IPS-18a (cell line): ENCODE results near the gene ITGB1.

Experiments used
- H3K27ac ChIP-seq: one replicate; pipeline ENCODE4 v1.5.1; 2013; ENCODE audit warnings: low read length
- H3K27me3 ChIP-seq: one replicate; pipeline ENCODE4 v1.6.1; 2013; ENCODE audit warnings: mild to moderate bottlenecking, low read length; ENCODE audit not compliant: control insufficient read depth, insufficient read depth
- H3K36me3 ChIP-seq: one replicate; pipeline ENCODE4 v1.6.1; 2013; ENCODE audit warnings: low read depth, low read length; ENCODE audit not compliant: control insufficient read depth
- H3K4me1 ChIP-seq: one replicate; pipeline ENCODE4 v1.6.1; 2013; ENCODE audit warnings: low read depth, low read length; ENCODE audit not compliant: control insufficient read depth
- H3K4me3 ChIP-seq: one replicate; pipeline ENCODE4 v1.5.1; 2013; ENCODE audit warnings: low read length
- H3K9ac ChIP-seq: one replicate; pipeline ENCODE4 v1.6.1; 2013; ENCODE audit warnings: mild to moderate bottlenecking, low read length, moderate library complexity
- H3K9me3 ChIP-seq: one replicate; pipeline ENCODE4 v1.6.1; 2013; ENCODE audit warnings: low read depth, low read length; ENCODE audit not compliant: control insufficient read depth

The ITGB1 gene

DNA sequence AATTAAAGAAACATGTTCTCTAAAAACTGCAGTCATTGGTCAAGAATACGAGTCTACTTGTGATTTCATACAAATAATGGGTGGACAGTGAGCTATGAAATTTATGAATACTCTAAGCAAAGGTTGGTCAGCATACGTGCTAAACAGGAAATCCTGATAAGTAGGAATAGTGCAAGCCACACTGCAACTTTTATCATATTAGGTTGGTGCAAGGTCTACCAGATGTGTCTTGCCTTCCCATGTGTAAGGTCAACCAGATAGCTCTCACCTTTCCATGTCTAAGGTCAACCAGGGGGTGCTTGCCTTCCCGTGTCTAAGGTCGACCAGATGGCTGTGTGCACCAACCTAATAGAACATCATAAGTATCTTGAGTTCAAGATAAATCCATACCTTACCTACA is 2.0 kb upstream of the ITGB1 start:
- Histone ChIP-seq H3K27ac (no peak overlapping the region), H3K27me3 (no peaks in the 10 kb centered on the region), H3K4me3 (peak overlapping the region; percentile 91), H3K36me3 (no peaks in the 10 kb centered on the region), H3K9me3 (no peaks in the 10 kb centered on the region), H3K9ac (no peak overlapping the region), H3K4me1 (peaks cover 56% of the 10 kb centered on the region)

DNA sequence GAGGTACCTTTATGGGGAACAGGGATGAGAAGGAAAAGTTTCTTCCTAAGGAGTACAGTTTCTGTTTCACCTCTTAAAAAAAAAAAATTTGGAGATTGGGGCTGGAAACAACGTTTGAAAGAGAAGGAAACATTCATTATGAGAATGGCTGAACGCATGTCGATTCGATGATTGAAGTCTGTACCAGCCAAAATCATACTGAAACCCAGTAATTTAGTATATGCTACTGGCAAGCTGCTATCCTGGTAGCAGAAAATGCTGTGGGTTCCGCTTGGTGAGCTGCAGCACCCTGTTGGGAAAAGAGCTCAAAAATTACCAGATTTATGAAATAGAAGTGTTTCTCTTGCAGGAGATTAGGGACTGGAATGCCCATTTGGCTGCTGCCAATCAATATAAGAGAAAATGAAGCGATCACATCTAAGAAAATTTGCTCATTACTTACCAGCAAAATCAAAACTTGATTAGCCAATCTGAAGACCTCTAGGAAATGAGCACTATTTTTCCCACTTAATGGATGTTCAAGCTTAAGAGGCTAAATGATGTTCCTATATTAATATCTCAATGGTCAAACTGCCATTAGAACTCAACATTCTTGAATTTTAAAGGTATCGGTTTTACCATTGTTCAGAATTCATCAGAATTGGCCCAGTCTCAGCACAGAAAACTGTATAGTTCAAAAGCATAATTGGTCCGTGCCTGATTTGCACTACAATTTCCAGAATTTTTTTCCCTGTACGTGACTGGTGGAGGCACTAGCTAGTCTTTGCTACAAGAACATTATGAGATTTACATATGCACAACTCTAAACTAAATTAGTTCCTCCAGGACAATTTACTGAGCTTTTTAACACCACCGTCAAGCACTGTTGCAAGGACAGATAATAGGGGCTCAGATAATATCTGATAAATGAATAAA is 1.2 kb upstream of the ITGB1 start:
- no peaks in the 10 kb centered on the region for H3K9me3 ChIP-seq
- H3K9ac ChIP-seq, result peak overlapping the region; percentile 99
- peaks cover 63% of the 10 kb centered on the region for H3K4me1 ChIP-seq
- H3K27me3 ChIP-seq, result no peaks in the 10 kb centered on the region
- peak overlapping the region; percentile 99 for H3K27ac ChIP-seq
- H3K4me3 ChIP-seq, result peak overlapping the region; percentile 91
- no peaks in the 10 kb centered on the region for H3K36me3 ChIP-seq

DNA sequence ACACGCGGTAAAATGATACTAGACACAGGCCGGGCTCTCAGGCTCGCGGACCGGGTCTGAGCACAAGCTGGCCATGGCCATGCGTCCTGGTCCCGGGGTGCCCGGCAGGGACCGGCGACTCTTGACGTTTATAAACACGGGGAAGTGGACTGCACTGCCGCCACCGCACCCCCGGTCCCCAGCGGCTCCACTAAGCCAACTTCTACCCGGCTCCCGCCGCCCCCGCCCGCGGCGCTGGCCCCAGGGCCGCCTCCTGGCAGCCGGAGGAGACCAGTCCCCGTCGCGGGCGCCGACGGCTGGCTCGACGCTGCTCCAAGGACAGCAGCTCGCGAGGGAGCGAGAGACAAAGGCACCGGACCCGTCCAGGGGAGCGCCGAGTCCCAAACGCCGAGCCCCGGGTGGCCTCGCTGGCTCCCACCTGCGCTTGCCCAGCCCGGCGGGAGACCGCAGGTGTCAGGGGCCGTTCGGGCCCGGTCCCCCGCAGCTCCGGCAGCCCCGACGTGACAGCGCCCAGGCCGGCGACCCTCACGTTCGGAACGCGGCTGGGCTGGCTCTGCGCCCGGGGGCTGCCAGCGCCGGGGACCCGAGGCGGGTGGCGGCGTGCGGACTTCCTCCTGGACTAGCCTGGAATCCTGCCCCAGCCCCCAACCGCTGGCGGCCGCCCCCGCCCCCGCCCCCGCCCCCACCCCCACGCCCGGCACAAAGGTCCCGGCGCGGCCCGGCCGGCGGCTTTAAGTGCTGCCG is 517 bp downstream of the ITGB1 start:
- Histone ChIP-seq H3K27ac (no peak overlapping the region), H3K9me3 (no peaks in the 10 kb centered on the region), H3K27me3 (no peaks in the 10 kb centered on the region), H3K36me3 (peaks cover 3% of the 10 kb centered on the region), H3K4me3 (peak overlapping the region; percentile 78), H3K4me1 (peaks cover 71% of the 10 kb centered on the region), H3K9ac (peak overlapping the region; percentile 80)

DNA sequence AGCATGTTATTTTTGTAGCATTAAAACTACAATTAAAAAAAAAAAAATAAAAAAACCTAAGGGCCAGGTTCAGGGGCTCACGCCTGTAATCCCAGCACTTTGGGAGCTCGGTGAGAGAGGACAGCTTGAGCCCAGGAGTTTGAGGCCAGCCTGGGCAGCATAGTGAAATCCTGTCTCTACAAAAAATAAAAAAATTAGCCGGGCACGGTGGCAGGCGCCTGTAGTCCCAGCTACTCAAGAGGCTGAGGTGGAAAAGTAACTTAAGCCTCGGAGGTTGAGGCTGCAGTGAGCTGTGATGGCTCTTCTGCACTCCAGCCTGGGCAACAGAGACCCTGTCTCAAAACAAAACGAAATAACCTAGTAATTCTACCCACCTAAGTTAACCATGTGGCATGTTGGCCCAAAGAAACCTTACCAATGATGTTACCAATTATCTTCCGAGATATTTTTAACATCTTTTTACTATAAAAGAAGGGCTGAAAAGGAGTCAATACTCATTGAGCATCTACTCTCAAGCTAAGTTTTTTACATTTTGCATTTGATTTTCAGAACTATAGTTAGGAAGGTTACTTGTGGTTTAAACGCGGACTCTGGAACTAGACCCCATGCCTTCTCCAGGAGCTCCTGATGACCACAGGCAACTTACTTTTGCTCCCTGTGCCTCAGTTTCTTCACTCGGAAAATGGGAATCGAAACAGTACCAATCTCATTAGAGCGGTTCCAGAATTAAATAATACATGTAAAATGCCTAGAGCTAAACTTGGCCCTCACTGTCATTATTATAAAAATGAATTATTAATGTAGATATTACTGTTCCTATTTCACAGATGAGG is 1.4 kb downstream of the ITGB1 start:
- peak overlapping the region; percentile 80 for H3K9ac ChIP-seq
- H3K27me3 ChIP-seq, result no peaks in the 10 kb centered on the region
- H3K27ac ChIP-seq, result no peak overlapping the region
- H3K9me3 ChIP-seq, result no peaks in the 10 kb centered on the region
- H3K36me3 ChIP-seq, result peaks cover 3% of the 10 kb centered on the region
- peaks cover 70% of the 10 kb centered on the region for H3K4me1 ChIP-seq
- peak overlapping the region; percentile 78 for H3K4me3 ChIP-seq

DNA sequence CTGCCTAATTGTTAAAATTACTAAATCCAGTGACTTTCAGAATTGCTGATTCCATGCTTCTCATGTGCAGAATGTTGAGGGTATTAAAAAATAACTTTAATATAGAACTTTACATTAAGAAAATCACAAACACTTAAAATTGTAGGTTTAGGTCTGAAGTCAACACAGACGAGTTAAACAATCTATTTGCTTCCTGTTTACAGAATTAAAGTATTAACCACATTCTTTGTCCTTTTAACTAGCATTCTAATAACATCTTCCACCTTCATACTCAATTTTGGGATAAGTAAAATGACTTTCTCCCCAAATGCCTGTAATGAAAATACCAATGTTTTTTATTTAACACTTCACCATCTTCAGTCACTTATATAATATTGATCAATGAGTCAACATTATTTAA is 2.2 kb downstream of the ITGB1 start:
- Histone ChIP-seq H3K27ac (no peak overlapping the region), H3K27me3 (no peaks in the 10 kb centered on the region), H3K4me1 (peaks cover 75% of the 10 kb centered on the region), H3K9ac (no peak overlapping the region), H3K9me3 (no peaks in the 10 kb centered on the region), H3K36me3 (peaks cover 3% of the 10 kb centered on the region), H3K4me3 (peak overlapping the region; percentile 78)

DNA sequence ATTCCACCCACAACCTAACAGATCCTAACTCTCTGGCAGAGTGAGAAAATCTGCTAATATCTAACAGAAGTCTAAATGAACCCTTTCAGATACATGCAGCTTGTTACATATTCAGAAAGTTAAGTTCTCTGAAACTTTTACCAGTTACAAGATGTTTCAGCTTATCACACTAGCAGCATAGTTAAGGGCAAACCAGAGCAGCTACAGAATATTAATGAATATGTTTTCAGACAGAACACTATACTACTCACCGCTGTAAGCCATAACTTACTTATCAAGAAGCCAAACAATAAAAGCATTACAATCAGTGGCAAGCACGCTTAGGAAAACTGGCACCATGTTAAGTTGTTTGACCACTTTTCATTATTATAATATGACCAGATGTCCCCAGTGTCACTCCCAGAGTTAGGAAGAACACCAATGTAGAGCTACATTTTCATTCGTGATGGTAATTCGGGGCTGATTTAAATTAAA is 2.7 kb downstream of the ITGB1 start:
- H3K4me1 ChIP-seq, result peaks cover 76% of the 10 kb centered on the region
- peaks cover 3% of the 10 kb centered on the region for H3K36me3 ChIP-seq
- no peak overlapping the region for H3K27ac ChIP-seq
- peak overlapping the region; percentile 78 for H3K4me3 ChIP-seq
- H3K9me3 ChIP-seq, result no peaks in the 10 kb centered on the region
- H3K9ac ChIP-seq, result no peak overlapping the region
- H3K27me3 ChIP-seq, result no peaks in the 10 kb centered on the region

DNA sequence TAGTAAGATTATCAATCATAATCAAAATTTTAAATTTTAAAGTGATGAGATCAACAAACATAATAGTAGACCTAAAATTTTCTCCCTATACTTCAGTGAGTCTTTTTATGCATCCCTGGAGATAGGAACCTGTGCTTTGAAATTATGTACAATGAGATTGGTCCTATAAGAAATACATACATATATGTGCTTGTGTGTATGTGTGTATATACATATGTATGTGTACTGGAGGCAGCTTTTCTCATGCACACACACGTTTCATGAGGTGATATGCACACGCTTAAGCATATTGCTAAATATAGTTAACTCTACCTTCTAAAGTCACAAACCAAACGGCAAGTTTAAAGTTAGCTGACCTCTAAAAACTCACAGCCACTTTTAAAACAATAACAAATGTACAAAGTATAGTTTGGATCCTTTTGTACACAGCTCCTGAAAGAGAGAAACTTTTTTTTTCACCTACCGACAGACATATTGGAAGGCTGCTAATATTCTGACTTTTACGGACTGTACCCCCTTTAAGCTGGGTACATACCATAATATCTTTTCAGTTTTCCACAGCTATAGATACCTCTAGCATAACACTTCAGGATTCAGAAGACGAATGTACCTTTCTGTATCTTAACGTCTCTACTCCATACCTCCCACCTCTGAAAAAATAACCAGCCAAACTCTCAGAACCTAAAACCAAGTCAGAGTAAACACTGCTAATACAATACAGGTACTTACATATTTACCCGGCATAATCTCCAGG is 3.3 kb downstream of the ITGB1 start:
- Histone ChIP-seq H3K9ac (no peak overlapping the region), H3K9me3 (no peaks in the 10 kb centered on the region), H3K27me3 (no peaks in the 10 kb centered on the region), H3K4me1 (peaks cover 76% of the 10 kb centered on the region), H3K36me3 (peaks cover 3% of the 10 kb centered on the region), H3K4me3 (no peak overlapping the region), H3K27ac (no peak overlapping the region)

DNA sequence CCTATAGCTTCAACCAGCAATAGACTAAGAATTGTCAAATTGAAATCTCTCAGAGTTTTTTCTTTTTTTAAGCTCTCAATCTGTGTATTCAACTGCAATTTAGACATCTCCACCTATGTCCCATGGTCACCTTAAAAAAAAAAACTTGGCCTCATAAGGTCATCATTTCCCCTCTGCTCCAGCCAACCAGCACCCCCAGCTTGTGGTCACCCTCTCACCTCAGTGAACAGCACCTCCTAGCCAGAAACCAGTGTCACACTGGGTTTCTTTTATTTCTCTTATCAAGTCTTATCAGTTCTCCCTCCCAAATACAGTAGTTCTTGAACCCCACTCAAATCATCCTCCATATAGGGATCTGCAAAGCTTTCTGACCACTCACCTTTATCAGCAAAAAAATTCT is 4.0 kb downstream of the ITGB1 start:
- no peak overlapping the region for H3K9ac ChIP-seq
- no peaks in the 10 kb centered on the region for H3K9me3 ChIP-seq
- H3K4me1 ChIP-seq, result peaks cover 76% of the 10 kb centered on the region
- H3K27me3 ChIP-seq, result no peaks in the 10 kb centered on the region
- no peak overlapping the region for H3K27ac ChIP-seq
- peaks cover 3% of the 10 kb centered on the region for H3K36me3 ChIP-seq
- H3K4me3 ChIP-seq, result no peak overlapping the region

DNA sequence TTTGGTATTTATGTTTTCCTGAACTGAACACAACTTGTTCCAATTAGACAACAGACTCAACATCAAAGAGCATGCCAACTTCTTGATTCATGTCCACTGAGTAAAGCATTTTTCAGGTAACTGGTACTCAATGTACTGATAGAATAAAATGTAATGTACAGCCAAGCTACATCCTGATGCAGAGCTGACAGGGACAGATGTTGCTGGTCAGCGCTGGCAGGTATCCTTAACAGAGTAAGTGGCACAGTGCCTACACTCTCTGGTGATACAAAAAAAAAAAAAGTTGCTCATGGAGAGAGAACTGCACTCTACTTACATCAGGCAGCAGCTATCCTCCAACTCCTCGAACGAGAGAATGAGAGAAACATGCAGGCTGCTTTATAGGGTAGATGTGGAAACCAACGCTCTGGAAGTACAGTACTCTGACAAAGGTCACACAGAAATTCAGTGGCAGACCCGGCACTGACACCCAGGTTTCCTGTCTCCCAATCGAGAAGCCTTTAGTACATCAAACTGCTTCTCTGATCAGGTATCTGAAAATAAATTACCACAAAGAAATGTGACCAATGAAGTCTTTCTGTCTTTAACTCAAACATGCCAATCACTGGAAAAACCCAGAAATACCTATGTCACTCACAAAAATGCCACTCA is 4.6 kb downstream of the ITGB1 start:
- no peaks in the 10 kb centered on the region for H3K9me3 ChIP-seq
- H3K4me3 ChIP-seq, result no peak overlapping the region
- no peak overlapping the region for H3K27ac ChIP-seq
- peaks cover 3% of the 10 kb centered on the region for H3K36me3 ChIP-seq
- no peaks in the 10 kb centered on the region for H3K27me3 ChIP-seq
- no peak overlapping the region for H3K9ac ChIP-seq
- H3K4me1 ChIP-seq, result peaks cover 78% of the 10 kb centered on the region

DNA sequence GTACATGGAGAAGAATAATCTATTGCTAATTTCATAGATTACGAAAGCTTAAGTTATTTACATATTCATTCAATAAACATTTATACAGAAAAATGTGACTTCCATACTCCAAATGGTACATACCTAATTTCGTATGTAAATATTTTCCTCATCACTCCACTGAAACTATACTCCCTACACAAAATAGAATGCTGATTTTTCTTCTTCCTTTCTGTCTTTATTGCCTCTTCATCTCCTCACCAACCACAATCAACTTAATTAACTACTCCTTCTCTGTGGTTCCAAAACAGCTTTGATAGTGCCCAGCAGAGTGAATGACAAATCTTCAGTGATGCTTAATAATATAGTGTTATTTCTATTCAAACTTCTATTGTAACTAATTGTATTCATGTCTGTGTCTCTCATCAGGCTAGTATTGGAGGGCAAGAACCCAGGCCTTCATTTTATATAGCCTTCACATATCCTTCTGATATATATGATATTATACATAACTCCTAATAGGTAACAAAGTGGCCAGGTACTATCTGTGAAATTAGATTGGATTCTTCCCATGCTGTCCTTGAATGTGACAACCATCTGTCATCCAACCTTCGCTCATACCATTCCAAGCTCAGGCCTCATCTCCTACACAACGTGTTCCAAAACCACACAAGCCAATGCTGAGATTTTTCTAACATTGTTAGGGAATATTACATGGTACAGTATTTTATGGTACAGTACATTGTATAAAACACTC is 5.3 kb downstream of the ITGB1 start:
- H3K9me3 ChIP-seq, result no peaks in the 10 kb centered on the region
- peaks cover 80% of the 10 kb centered on the region for H3K4me1 ChIP-seq
- no peak overlapping the region for H3K9ac ChIP-seq
- H3K27me3 ChIP-seq, result no peaks in the 10 kb centered on the region
- H3K36me3 ChIP-seq, result peaks cover 3% of the 10 kb centered on the region
- no peak overlapping the region for H3K4me3 ChIP-seq
- H3K27ac ChIP-seq, result no peak overlapping the region
